ENCODE results near the gene ZBTB16.

The ZBTB16 gene

DNA sequence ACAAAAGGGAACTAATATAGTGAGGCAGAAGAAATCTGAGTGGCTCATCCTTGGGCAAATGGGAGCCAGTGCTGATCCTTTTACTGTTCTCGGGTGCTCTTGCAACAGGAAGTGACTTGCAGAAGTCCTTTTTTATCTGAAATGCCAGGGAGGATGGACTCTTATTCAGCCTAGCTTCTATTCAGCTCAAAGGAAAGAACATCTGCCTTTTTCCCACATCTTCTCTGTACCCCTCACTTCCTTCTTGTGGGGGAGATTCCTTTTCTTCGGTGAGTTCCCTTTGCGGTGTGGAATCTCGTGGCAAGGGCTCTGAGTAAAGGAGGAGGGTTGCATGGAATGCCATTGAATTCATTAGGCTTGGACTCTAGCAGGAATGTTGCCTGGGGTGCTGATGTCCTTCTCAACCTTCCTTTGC, 76.2 kb downstream of the ZBTB16 start:
- no peak for DNase-seq

DNA sequence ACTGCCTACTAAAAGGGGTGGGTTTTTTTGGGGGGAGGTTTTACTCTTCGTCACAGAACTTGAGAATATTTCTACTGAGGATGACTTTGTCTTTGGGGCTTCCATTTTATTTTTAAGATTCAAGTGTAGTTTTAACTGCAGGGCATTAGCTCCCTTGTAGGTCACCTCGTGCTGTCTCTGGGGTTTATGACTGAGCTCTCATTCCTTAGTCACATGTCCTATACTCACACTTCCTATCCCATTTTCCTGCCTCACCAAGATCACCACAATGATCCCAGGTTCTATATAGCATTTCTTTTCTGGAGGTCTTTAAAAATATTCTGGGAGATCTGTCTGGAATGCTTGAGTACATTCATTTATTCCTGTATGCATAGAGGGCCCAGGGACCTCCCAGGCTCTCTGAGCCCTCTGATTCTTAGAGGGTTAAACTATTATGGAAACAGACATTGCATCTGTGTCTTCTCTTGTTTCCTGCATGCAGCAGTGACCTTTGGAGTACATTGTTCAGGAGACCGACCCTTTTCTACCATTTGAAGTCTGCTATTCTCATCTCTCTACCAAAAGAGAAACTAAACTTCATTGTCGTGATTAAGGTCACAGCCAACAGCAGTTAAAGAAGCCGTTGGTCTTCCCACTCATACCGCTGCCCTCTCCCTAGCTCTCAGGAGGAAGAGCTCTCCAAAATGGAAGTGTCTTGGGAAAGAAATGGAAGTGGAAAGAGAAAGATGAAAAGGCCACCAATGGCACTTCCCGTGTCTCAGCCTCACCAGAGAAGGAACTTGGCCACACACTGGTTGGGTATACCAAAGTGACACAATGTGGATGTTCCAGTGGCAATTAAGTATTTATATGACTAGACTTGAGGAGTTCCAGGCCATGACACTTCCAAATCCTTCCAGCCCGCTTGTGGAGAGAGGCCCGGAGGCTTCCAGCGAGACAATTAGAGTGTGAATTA, 77.5 kb downstream of the ZBTB16 start:
- no peak for DNase-seq

DNA sequence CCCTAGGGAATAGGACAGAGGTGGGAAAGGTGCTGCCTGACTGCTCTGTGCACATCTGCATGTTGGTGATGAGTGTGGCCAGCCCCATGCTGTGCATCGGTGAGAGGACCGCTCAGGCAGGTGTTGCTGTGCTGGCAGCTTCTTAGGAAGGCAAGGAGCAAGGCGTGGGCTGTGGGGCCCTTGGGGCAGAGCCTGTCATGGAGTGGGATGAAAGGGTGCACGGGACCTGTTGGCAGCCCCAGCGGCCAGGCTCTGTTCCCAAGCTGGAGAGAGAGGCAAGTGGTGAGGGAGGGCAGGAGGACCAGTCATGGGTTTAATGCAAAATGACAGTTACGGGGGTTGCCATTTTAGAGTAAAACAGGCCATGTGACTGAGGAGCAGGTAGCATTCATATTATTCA, 78.3 kb downstream of the ZBTB16 start:
- DNase-seq, result no peak

DNA sequence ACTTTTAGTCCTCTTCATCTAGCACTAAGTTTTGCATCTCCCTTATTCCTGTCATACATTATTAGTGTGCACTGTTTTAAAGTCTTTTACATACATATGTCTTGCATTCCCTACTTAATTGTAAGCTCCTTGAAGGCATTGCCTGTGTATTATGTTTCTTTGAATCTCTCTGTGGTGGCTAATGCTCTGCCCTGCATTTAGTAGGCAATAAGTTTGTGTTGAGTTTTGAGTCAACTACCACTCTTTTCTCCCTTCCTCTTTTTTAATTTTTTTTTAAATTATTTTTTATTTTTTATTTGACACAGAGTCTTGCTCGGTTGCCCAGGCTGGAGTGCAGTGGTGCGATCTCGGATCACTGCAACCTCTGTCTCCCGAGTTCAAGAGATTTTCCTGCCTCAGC, 78.9 kb downstream of the ZBTB16 start:
- no peak for DNase-seq

DNA sequence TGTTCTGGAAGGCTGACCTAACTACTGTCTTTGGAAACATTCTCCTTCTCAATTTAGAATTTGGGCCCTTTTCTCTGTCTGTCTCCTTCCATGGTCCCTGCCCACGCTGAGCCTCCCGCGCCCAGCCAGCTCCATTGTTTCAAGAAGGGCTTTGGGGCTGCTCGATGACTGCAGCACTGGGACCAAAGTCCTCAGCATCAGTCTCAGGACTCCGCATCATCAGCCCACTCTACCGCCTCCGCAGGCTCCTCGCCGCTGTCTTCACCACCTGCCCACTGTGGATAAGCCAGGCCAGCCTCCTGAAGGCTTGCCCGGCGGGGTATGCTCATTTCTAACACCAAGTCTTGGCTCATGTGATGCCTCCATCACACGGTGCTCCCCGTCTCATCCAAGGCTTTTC, 81.3 kb downstream of the ZBTB16 start:
- DNase-seq, result no peak

DNA sequence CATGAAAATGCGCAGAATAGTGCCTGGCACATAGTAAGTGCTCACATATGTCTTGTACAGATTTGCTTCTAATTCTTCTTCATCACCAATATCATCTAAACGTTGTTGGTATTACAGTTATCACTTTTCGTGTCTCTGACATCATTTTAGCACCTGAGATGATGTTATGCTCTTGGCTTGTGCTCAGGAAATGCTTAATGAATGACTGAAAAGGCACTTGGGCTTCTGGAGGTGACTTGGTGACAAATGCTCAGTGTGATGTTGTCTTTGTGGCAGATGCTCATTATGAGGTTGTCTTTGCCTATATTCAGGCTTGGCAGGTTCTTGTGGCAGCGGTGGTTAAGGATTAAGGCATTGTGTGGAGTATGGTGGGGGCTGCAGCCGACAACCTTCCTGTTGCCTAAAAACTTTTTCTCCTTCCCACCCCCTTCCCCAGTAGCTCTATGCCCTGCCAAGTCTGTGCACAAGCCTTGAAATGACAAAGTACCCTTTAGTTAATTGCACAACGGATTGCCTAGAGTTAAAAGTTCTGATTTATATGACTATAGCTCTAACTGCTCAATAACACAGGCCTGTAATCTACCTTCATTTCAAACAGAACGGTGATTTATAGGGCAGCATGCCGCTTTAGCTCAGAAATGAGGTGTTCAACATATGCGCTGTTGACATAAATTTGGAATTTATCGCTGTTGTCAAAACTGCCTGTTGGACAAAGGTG, 82.5 kb downstream of the ZBTB16 start:
- DNase-seq, result no peak

DNA sequence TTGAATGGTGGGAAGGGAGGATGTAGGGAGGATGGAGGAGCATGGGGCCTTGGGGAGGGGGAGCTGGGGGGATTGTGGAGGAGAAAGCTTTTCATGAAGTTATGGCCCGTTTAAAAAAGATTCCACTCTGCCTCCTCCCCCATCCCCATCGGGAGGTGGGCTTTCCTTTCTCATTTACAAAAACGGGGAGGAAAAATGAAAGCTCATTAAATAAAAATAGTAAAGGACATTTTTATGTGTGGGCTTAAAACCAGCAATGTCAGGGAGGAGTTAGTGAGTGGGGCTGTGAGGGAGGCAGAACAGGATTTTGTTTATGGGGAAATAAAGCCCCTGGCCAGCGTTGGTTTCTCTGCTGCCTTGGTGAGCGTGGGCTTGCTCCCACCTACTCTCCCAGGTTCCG, 83.2 kb downstream of the ZBTB16 start:
- no peak for DNase-seq

DNA sequence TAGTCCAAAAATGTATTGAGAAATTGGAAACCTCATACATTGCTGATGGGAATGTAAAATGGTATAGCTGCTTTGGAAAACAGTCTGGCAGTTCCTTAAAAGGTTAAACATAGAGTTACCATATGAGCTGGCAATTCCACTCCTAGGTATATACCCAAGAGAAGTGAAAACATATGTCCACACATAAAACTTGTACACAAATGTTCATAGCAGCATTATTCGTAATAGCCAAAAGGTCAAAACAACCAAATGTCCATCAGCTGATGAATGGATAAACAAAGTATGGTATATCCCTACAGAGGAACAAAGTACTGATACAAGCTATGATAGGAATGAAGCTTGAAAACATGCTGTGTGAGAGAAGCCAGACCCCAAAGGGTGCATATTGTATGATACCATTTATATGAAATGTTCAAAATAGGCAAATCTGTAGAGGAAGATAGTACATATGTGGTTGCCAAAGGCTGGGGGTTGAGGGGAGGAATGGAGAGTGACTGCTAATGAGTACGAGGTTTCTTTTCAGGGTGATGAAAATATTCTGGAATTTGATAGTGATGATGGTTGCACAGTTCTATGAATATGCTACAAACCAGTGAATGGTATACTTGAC, 85.8 kb downstream of the ZBTB16 start:
- no peak for DNase-seq

DNA sequence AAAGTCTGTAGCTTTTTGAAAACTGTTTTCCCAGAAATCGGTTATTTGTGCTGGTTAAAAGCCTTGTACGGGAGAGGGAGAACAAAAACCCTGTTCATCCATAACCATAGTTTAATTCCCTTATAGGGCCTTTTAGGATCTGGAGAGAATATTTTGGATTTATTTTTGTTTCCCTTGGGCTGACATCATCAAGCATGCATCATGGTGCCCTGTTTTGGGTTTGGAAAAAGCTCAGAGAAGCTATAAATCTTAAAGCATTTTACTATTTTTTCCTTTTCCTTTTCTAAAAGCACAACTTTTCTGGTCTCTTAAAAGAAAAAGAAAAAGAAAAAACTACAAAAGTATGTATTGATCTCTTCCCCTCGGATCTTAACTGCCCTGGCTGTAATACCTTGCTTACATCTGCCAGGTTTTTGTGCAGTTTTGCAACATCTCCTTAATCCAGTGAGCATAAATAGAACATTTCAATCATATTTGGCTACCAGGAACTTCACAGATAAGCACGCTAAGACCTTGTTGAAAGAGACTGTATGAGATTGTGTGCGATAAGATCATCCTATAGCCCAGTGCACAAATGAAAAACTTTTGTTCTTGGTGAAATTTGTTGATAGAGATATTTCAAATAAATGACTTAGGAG, 88.0 kb downstream of the ZBTB16 start:
- no peak for DNase-seq

DNA sequence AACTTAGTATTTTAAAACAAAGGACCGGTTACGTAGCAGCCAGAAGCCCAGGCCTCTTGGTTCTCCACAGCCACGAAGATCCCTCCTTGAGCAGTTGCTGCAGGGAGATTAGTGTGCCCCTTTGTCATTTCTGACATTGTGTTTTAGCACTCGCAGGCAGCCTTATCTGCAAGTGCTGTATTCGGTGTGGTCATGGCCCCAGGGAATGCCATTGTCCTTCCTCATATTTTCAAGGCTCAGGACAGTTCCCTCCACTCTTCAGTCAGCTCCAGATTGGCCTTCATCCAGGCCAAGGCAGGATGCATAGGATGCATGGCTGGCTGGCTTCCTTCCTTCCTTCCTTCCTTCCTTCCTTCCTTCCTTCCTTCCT, 88.5 kb downstream of the ZBTB16 start:
- DNase-seq, result no peak

DNA sequence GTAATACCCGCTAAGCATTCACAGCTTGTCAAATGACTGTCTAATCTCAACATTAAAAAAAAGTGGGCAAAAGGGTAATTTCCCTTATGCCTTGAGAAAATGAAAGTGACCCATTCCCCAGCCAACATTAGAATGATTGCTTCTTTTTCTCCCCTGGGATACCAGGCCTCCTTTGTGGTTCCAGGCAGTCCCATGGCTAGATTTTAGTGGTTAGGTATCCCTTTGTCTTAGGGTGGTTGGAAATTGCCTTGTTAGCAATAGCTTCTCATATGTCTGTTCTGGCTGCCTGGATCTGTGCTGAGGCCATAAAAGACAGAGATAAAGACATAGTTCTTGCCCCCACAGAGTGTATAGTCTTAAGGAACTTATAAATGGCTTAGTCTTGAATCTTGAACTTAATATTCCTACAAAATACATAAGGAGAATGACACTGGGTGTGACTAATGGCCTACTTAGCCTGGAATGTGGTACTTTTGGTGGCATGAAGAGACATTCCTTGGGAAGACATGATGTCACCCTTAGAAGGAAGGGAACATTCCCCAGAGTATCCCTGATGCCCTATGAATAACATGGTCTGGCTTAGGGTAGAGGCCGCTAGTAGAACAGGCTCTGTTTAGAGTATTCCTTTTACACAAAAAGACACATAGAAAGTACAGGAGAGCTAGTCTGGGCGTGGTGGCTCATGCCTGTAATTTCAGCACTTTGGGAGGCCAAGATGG, 90.3 kb downstream of the ZBTB16 start:
- no peak for DNase-seq

DNA sequence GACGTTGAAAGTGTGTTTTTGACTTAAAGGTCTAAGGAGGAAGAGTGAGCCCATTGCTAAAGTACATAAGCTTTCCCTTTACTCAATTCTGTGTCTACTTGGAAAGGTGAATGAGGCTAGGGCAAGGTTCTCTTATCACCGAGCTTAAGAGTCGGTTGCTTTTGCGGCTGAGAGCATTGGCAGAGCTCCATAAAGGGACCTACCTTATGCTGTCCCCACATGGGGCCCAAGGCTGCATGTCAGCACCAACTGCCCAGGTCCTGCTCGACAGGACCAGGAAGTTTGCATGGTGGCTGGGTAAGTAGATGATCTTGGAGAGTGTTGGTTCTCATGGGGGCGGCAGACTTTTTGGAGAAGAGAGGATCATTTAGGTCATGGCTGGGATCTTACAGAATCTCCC, 91.2 kb downstream of the ZBTB16 start:
- DNase-seq, result no peak

DNA sequence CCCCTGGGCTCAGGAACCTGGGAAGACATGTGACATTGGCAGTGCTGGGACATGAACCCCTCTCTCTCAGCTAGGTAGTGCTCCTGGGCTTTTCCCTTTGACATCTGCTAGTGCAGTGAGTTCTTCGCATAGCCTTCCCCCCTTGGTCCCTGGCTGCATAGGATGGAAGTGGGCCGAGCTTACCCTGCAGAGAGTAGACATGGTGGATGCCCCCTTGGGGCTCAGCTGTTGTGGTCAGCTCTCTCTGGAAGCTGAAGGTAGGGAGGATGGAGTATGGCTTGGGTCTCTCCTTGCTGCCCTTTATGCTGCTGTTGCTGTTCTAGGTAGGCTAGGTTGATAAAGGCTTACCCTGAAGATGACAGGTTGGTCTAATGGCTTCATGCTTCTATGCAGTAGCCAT, 92.1 kb downstream of the ZBTB16 start:
- DNase-seq, result no peak

DNA sequence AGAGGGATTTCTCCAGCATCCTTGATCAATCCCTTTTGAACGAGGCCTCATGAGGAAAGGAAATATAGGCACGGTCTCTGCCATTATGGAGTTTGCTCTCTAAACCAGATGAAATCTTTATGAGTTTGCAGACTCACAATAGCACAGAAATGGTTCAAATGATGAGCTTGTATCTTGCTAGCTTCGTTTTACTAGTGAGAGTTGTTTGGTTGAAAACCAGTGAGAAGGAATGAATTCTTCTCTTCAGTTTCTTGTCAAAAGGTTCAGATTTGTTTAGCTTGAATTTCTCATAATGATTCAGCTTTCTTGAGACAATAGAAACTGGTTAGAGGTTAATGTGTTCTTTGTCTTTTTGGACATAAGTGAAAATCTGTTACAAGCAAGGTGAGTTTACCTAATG, 92.7 kb downstream of the ZBTB16 start:
- DNase-seq, result no peak

DNA sequence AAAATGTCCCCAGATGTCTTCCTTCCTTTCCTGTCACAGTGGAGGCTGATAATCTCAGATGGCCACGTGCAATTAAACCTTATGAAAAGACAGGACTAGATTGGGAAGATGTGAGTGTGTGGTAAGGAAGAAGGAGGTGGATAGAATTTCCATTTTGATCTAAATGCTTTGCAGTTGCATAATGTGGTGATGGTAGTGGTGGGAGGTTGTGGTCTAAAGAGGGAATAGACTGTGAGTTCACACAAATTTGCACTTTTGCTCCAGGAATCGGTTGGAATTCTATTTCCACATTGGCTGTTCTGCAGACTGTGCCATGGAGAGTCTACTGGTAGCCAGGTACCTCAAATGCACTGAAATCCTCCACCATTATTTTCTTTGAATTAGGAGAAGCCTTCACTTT, 93.3 kb downstream of the ZBTB16 start:
- DNase-seq, result no peak

DNA sequence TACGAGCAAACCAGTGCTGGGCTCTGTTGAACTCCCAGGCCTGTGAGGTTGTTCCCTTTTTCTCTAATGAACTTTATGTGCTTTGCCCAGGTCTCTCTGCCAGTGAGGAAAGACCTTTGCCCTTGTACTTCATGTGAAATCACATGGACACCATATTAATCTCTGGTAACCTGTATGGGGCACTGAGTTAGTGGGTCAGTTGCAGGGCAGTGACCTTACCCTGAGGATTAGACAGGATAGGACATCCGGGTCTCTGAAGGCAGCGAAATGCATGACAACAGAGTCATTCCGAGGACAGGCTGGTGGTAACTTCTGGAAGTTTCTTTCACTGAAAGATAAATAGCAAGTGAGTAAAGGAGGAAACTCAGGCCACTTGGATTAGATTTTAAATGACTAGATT, 93.7 kb downstream of the ZBTB16 start:
- DNase-seq, result no peak

DNA sequence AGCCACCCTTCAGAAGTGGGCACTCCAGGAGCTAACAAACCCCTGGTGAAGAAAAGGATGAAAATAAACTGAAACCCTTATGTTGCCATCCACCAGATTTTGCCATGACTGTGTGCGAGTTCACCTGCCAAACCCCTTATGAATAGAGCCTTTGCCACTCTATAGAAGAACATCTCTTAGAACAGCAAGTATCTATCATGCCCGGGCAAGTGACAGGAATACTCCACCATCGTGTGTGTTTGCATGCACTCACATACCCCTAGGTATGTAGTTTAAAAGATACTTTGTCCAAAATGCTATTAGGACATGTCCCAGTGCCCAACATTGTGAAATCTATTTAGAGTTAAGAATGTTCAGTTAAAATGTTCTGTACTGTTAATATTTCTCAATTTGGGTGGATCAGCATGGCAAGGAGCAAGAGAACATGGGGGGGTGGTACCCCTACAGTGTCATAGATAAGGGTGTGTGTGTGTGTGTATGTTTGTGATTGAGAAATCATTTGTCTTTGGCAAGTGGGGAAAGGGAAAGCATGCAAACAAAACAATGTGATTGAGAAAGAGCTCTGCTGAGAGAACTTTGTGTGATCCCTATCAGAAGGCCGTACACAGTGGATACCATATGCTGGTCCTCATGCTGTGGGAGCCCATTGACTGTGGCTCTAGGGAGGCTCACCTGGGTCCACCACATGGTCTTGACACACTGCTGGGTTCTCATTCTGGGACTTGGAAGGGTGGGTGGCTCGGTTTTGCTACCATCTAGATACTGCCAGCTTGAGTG, 94.9 kb downstream of the ZBTB16 start:
- DNase-seq, result no peak

DNA sequence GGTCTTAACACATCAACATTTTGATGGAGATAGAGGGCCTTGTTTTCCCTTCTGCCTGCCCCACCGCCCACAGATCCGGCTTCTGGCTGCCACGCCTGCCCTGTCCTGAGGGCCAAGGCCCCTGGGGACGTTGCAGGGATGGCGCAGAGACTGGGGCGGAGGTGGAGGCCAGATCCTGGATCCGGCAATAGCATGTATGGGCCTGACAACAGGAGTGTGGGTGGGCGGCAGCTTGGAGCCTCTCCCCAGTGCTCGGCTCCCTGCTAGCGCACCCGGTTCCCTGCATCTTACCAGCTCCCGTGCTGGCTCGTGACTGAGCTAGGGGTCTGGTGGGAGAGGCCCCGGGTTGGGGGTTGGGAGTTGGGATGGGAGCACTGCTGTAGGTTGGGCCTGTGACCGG, 95.6 kb downstream of the ZBTB16 start:
- no peak for DNase-seq

DNA sequence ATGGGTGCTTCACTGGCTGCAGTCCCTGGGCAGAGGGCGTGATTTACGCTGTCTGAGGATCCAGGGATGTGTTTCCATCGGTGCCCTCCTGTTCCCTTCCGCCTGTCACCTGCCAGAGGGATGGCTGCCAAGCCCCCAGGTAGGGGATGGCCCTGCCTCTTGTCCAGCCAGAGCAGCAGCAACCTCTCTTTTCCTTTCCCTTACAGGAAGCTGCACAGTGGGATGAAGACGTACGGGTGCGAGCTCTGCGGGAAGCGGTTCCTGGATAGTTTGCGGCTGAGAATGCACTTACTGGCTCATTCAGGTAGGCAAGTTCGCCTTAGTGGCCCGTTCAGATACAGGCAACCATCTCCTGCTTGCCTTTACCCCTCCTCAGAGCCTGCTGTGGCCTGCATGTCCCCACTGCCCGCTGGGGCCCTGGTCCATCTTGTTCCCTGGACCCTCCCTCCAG, 96.6 kb downstream of the ZBTB16 start:
- DNase-seq, result no peak

DNA sequence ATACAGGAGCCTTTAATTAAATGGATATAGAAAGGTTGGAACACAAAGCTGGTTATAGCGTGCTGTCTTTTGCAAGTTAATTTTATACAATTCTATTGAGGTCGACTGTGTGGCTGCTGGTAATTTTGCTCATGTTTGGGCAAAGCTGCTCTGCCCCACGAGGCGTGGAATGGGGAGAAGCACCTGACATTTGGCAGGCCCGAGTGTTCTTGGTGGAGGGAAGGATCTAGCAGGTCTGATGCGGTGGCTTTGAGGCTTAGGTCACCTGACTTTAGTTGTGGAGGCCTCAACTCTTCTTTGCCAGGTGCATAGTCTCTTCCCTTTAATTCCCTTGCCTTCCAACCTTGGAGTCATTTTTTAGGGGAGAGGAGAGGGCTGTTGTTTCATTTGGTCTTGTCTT, 97.3 kb downstream of the ZBTB16 start:
- peak; percentile 1 for DNase-seq

DNA sequence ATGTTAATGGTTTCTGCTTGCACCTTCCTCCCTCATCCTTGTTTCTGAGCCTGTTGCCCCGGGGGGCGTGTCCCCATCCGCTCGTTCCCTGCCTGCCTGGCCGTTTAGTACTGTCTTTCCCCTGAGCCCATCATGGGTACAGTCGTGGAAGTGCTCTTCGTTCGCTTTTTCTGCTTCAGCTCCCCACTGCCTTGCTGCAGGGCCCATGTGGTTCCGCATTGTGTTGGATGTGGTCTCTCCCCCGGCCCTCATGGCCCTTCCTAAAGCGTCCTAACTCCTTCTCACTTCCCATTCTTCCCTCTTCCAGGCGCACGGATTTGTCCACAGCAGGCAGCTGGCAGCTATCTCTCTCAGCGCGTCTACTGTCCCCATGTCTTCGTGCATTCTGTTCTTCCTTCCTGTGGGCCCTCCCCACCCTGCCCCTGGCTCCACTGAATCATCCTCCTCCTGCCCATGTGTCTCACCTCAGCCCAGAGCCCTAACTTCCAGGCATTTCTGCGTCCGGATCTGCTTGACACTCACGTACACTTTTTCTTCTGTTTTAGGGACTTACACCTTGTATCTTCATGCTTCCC, 98.1 kb downstream of the ZBTB16 start:
- peak; percentile 7 for DNase-seq

Data from CD4-positive, alpha-beta T cell treated with Interleukin-6 for 4 hours (primary cell).